CD14-positive monocyte (primary cell): ENCODE results near the gene ULBP2. TPM values are rescaled to one million over a fixed set of nuclear protein-coding genes. Genes with fewer than 3 reads are reported as not detected.
A peak's percentile ranks its signal among the peaks of the same experiment; 100 is the strongest.
"Not testable (repeated sequence)": the region's sequence is repeated elsewhere in the genome, so short reads cannot be mapped to it uniquely, and the experiment has no call there.

Experiments used
- DNase-seq, 3 donors: peaks; one replicate each; pipeline ENCODE4 v3.0.0-alpha.2; 2011 to 2022
- H2AFZ ChIP-seq: 2 replicates; pipeline ENCODE4 v1.6.0; 2012; ENCODE audit warnings: mild to moderate bottlenecking, low read depth, low read length, inconsistent platforms; ENCODE audit not compliant: insufficient read depth, poor library complexity, severe bottlenecking
- H3K27ac ChIP-seq, 2 donors: 1 replicate in 1 of 2; 2 replicates in 1 of 2; pipeline ENCODE4 v1.5.1; 2012 to 2013; ENCODE audit warnings: low read length in 2 of 2, control low read depth in 1 of 2, inconsistent platforms in 1 of 2, low read depth in 1 of 2, mild to moderate bottlenecking in 1 of 2
- H3K27me3 ChIP-seq, 2 donors: one replicate each; pipeline versions ENCODE4 v1.6.0 to v1.6.1; 2011 to 2013; ENCODE audit warnings: low read length in 2 of 2; ENCODE audit not compliant: control insufficient read depth in 2 of 2, insufficient read depth in 2 of 2
- H3K36me3 ChIP-seq, 2 donors: replicated peaks in 1 of 2; 1 replicate in 1 of 2; 2 replicates in 1 of 2; pipeline versions ENCODE4 v1.5.1 to v1.6.1; 2012 to 2013; ENCODE audit warnings: low read length in 2 of 2, control low read depth in 1 of 2, inconsistent platforms in 1 of 2, mild to moderate bottlenecking in 1 of 2; ENCODE audit not compliant: insufficient read depth in 2 of 2, control insufficient read depth in 1 of 2
- H3K4me1 ChIP-seq, 2 donors: 1 replicate in 1 of 2; 2 replicates in 1 of 2; pipeline versions ENCODE4 v1.5.1 to v1.6.1; 2012 to 2013; ENCODE audit warnings: low read length in 2 of 2, control low read depth in 1 of 2, inconsistent platforms in 1 of 2, mild to moderate bottlenecking in 1 of 2, moderate library complexity in 1 of 2; ENCODE audit not compliant: insufficient read depth in 2 of 2, control insufficient read depth in 1 of 2
- H3K4me2 ChIP-seq: replicated peaks from 2 replicates; pipeline ENCODE3; 2012; ENCODE audit warnings: low read length, moderate library complexity, mild to moderate bottlenecking; ENCODE audit not compliant: poor library complexity, severe bottlenecking; ENCODE audit errors: extremely low read depth
- H3K4me3 ChIP-seq, 3 experiments: fragments of 200-600 bp in 1 of 3; sonication (generic) in 1 of 3; replicated peaks in 1 of 3; 1 replicate in 2 of 3; 2 replicates in 1 of 3; pipeline ENCODE4 v1.5.1; 2011 to 2013; ENCODE audit warnings: low read length in 3 of 3, mild to moderate bottlenecking in 3 of 3, control low read depth in 2 of 3, low read depth in 2 of 3, inconsistent platforms in 1 of 3, moderate library complexity in 1 of 3
- H3K79me2 ChIP-seq: 2 replicates; pipeline ENCODE4 v1.6.0; 2012; ENCODE audit warnings: mild to moderate bottlenecking, control low read depth, inconsistent platforms, low read length, moderate library complexity; ENCODE audit not compliant: insufficient read depth
- H3K9ac ChIP-seq: 2 replicates; pipeline ENCODE4 v1.6.0; 2017; ENCODE audit warnings: low read length, mild to moderate bottlenecking; ENCODE audit not compliant: insufficient read depth, poor library complexity, severe bottlenecking
- H3K9me3 ChIP-seq, 2 donors: replicated peaks in 1 of 2; 1 replicate in 1 of 2; 2 replicates in 1 of 2; pipeline versions ENCODE4 v1.5.1 to v1.6.1; 2012 to 2013; ENCODE audit warnings: low read length in 2 of 2, control low read depth in 1 of 2; ENCODE audit not compliant: control insufficient read depth in 1 of 2, insufficient read depth in 1 of 2
- H4K20me1 ChIP-seq: 2 replicates; pipeline ENCODE4 v1.6.0; 2012; ENCODE audit warnings: mild to moderate bottlenecking, low read length, control low read depth, moderate library complexity; ENCODE audit not compliant: insufficient read depth
- H3K27ac Mint-ChIP-seq, 7 donors: one replicate each; pipeline ENCODE4 v1.8.0; 2020; ENCODE audit warnings: mild to moderate bottlenecking in 7 of 7, mixed read lengths in 7 of 7, moderate library complexity in 6 of 7, inconsistent platforms in 2 of 7
- H3K27me3 Mint-ChIP-seq, 3 donors: one replicate each; pipeline ENCODE4 v1.8.0; 2021 to 2022; ENCODE audit warnings: low read depth in 3 of 3, mild to moderate bottlenecking in 3 of 3, mixed read lengths in 3 of 3, moderate library complexity in 3 of 3, inconsistent platforms in 1 of 3
- H3K36me3 Mint-ChIP-seq, 2 donors: one replicate each; pipeline ENCODE4 v1.8.0; 2020; ENCODE audit warnings: mixed read lengths in 2 of 2, inconsistent platforms in 1 of 2, mild to moderate bottlenecking in 1 of 2
- H3K4me1 Mint-ChIP-seq: one replicate; pipeline ENCODE4 v1.8.0; 2020; ENCODE audit warnings: mild to moderate bottlenecking, mixed read lengths
- H3K4me3 Mint-ChIP-seq, 2 donors: one replicate each; pipeline ENCODE4 v1.8.0; 2020; ENCODE audit warnings: mild to moderate bottlenecking in 2 of 2, mixed read lengths in 2 of 2, moderate library complexity in 1 of 2
- H3K9me3 Mint-ChIP-seq, 7 donors: one replicate each; pipeline ENCODE4 v1.8.0; 2020 to 2022; ENCODE audit warnings: mixed read lengths in 7 of 7, mild to moderate bottlenecking in 6 of 7, moderate library complexity in 6 of 7, inconsistent platforms in 2 of 7
- CTCF ChIP-seq: fragments of 200-600 bp; IDR thresholded peaks from one replicate; pipeline ENCODE4 v1.8.0; 2022; ENCODE audit warnings: antibody characterized with exemption, mild to moderate bottlenecking
- WGBS: methylation state at CpG from one replicate; pipeline ENCODE4 v1.1.5; 2013; ENCODE audit warnings: missing lambda C conversion rate; ENCODE audit not compliant: insufficient coverage; 5-methylcytosine and 5-hydroxymethylcytosine counted together
- intact Hi-C, 2 donors: fragments of 100-400 bp; cut with micrococcal nuclease; formaldehyde crosslinking; loops; one replicate each; pipeline versions ENCODE4 v1.15.0 to v1.15.1; 2023
- polyA plus RNA-seq, 3 donors: library from polyadenylated mRNA; depleted of rRNA in 1 of 3; unstranded in 2 of 3; stranded (reverse) in 1 of 3; fragments of 300-500 nt in 2 of 3; fragments of >200 nt in 1 of 3; fragmentation: Illumina TruSeq in 2 of 3; gene quantifications; 1 replicate in 2 of 3; 2 replicates in 1 of 3; pipeline ENCODE4 v1.2.3, GENCODE V29; 2012 to 2021

Gene ULBP2
- polyA plus RNA-seq, 3 donors = 0.31 to 0.49 TPM; not detected in 1

GRCh38 chr6:149951626-149952025 is 9.8 kb downstream of the ULBP2 start:
- H3K27me3 ChIP-seq = peaks cover 55 to 87% of the 10 kb centered on the region in 2 donors

DNA sequence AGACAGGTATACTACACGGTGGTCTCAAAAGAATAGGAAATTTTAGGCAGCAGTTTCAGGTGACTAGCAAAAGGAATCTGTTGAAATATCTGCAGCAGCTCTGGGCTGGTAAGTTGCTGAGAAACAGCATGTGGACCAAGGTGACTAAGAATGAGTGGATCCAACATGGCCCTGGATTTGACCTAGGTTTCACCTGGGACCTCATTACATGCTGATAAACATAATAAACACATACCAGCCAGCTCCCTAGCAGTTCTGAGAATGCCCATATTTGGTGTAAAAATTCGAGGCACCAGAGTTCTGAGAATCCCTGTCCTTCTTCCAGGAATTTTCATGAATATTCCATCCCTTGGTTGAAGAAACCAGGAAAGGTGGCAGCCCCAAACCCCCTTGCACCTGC is 11.6 kb downstream of the ULBP2 start:
- H3K79me2 ChIP-seq, H3K36me3 Mint-ChIP-seq, H3K36me3 ChIP-seq, H3K4me2 ChIP-seq, H4K20me1 ChIP-seq, H2AFZ ChIP-seq, H3K27ac ChIP-seq, H3K9ac ChIP-seq, DNase-seq, H3K4me1 ChIP-seq, H3K4me1 Mint-ChIP-seq, H3K27ac Mint-ChIP-seq, H3K9me3 ChIP-seq, H3K4me3 ChIP-seq, intact Hi-C loops: not testable (repeated sequence)
- H3K27me3 ChIP-seq = peaks cover 64 to 96% of the 10 kb centered on the region in 2 donors
- WGBS = 14% methylated on average over 2 of the region's 2 CpGs
- Mint-ChIP-seq H3K9me3 (peaks cover 0 to 14% (median 3%) of the 10 kb centered on the region in 7 donors), H3K4me3 (peak overlapping the region in 1 of 2 donors; percentile 79), H3K27me3 (peaks cover 74 to 90% (median 89%) of the 10 kb centered on the region in 3 donors)

More at GRCh38 chr6:149951626-149952025, 9.8 kb downstream of the ULBP2 start:
- no peak overlapping the region for H2AFZ ChIP-seq
- H3K27ac ChIP-seq = no peak overlapping the region
- no peaks in the 10 kb centered on the region for H3K4me1 ChIP-seq
- H3K4me2 ChIP-seq = no peak overlapping the region
- peaks cover 0 to 5% of the 10 kb centered on the region in 2 donors for H3K36me3 Mint-ChIP-seq
- no peak overlapping the region for H3K27ac Mint-ChIP-seq
- peaks cover 0 to 5% of the 10 kb centered on the region in 2 donors for H3K9me3 ChIP-seq
- peaks cover 72 to 89% (median 88%) of the 10 kb centered on the region in 3 donors for H3K27me3 Mint-ChIP-seq
- TF ChIP-seq CTCF = no peak
- 83% methylated on average over 3 of the region's 3 CpGs for WGBS
- intact Hi-C loops = no loop called here
- no peaks in the 10 kb centered on the region for H3K79me2 ChIP-seq
- no peak overlapping the region for H3K4me3 Mint-ChIP-seq
- no peaks in the 10 kb centered on the region for H4K20me1 ChIP-seq
- peaks cover 9% of the 10 kb centered on the region for H3K4me1 Mint-ChIP-seq
- no peak overlapping the region for H3K4me3 ChIP-seq
- peaks cover 0 to 14% (median 3%) of the 10 kb centered on the region in 7 donors for H3K9me3 Mint-ChIP-seq
- no peak overlapping the region for H3K9ac ChIP-seq
- no peak for DNase-seq
- no peaks in the 10 kb centered on the region for H3K36me3 ChIP-seq

- H3K4me1 Mint-ChIP-seq, H3K4me3 ChIP-seq, H3K27ac Mint-ChIP-seq, H3K36me3 Mint-ChIP-seq, H2AFZ ChIP-seq, H3K9ac ChIP-seq, DNase-seq, H3K4me2 ChIP-seq, H4K20me1 ChIP-seq, H3K79me2 ChIP-seq, H3K4me1 ChIP-seq, H3K9me3 ChIP-seq, H3K27ac ChIP-seq, intact Hi-C loops, H3K36me3 ChIP-seq: not testable (repeated sequence)
- H3K27me3 Mint-ChIP-seq = peaks cover 77 to 90% (median 90%) of the 10 kb centered on the region in 3 donors
- peak overlapping the region in 1 of 2 donors; percentile 79 for H3K4me3 Mint-ChIP-seq
- H3K9me3 Mint-ChIP-seq = peaks cover 0 to 14% (median 3%) of the 10 kb centered on the region in 7 donors
- peaks cover 63 to 93% of the 10 kb centered on the region in 2 donors for H3K27me3 ChIP-seq
- WGBS = no CpG with 5 or more reads among the region's 10 CpGs
Observed at GRCh38 chr6:149953934-149954327, 12.1 kb downstream of the ULBP2 start.

DNA sequence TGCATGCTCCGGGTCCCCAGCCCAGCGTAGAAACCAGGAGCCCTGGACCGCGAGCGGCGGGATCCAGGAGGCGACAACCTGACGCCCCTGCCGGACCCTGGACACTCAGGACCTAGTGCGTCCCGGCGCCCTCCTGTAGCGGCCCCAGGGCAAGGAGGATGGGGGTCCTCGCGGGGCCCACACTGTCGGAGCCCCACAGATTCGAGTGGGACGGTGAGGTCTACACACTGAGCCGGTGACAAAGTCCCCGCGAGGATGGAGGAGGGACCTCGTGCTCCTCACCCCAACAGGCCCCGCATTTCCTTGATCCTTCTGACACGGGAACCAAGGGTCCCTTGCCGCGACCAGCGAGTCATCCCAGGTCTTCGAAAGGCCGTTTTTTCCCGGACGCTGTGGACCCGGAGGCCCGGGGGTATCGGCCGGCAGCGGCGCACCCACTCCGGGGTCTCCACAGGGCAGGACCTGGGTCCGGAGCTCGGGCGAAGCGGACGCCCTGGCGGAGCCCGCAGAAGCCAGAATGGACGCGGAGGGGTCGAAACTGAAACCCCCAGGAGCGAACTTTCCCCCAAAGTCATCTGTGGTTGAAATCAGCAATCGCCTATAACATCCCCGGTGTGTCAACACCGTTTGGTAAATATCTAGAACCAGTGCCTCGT is 12.6 kb downstream of the ULBP2 start:
- H3K27me3 ChIP-seq = peaks cover 68 to 93% of the 10 kb centered on the region in 2 donors
- WGBS = 8% methylated on average over 10 of the region's 53 CpGs
- intact Hi-C loops = not testable (repeated sequence)

More for the DNA sequence above, 12.6 kb downstream of the ULBP2 start:
- H3K79me2 ChIP-seq, H3K9me3 ChIP-seq, DNase-seq, H3K27ac ChIP-seq, H3K4me3 Mint-ChIP-seq, H4K20me1 ChIP-seq, H3K4me1 ChIP-seq, H3K4me1 Mint-ChIP-seq, H3K27ac Mint-ChIP-seq, H3K36me3 ChIP-seq, H2AFZ ChIP-seq, H3K4me2 ChIP-seq, H3K36me3 Mint-ChIP-seq, H3K9ac ChIP-seq, H3K4me3 ChIP-seq: not testable (repeated sequence)
- Mint-ChIP-seq H3K9me3 (peaks cover 0 to 14% (median 3%) of the 10 kb centered on the region in 7 donors), H3K27me3 (peaks cover 80 to 93% (median 90%) of the 10 kb centered on the region in 3 donors)
